NCI-H460 (cell line): ENCODE measurements around the gene JPH3. TPM values are rescaled to one million over a fixed set of nuclear protein-coding genes. Genes with fewer than 3 reads are reported as not detected.
"Not testable (repeated sequence)": the region's sequence is repeated elsewhere in the genome, so short reads cannot be mapped to it uniquely, and the experiment has no call there.

Experiments used
- DNase-seq: peaks from one replicate; pipeline ENCODE4 v3.0.0-alpha.2; 2016; ENCODE audit warnings: low read depth; ENCODE audit errors: extremely low read depth
- total RNA-seq: library from RNA; depleted of rRNA; stranded (reverse); fragments of >200 nt; shearing (Covaris generic); gene quantifications from 2 replicates; pipeline ENCODE4 v1.2.3, GENCODE V29; 2014

The JPH3 gene
- total RNA-seq, 1 experiment from 2014 or later, result 0.67 TPM

- DNase-seq, result no peak
Observed at GRCh38 chr16:87675111-87675719, 72.9 kb downstream of the JPH3 start.

DNA sequence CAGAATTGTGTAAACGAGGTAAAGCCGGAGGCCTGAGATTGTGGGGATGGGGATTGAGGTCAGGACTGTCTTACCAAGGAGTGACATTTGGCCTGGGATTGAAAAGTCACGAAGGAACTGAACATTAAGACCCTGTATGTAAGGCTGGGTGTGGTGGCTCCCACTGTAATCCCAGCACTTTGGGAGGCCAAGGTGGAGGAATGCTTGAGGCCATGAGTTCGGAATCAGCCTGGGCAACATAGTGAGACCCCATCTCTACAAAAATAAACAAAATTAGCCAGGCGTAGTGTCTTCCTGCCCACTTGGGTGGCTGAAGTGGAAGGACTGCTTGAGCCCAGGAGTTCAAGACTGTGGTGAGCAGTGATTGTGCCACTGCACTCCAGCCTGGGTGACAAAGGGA lies 75.5 kb downstream of the JPH3 start:
- DNase-seq, result no peak

DNA sequence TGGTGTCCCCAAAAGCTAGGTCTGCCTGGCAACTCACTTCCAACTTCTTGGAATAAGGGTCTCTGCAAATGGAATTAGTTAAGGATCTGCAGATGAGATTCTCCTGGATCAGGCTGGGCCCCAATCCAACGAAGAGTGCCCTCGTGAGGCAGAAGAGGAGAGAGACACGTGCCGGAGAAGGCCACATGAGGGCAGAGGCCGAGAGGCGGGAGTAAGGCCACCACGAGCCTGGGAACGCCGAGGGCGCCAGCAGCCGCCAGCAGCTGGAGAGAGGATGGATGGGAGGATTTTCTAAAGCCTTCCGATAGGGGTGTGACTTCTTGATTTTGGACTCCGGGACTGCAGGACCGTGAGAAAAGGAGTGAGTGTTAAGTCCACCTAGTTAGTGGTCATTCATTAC lies 76.3 kb downstream of the JPH3 start:
- DNase-seq, result no peak

DNA sequence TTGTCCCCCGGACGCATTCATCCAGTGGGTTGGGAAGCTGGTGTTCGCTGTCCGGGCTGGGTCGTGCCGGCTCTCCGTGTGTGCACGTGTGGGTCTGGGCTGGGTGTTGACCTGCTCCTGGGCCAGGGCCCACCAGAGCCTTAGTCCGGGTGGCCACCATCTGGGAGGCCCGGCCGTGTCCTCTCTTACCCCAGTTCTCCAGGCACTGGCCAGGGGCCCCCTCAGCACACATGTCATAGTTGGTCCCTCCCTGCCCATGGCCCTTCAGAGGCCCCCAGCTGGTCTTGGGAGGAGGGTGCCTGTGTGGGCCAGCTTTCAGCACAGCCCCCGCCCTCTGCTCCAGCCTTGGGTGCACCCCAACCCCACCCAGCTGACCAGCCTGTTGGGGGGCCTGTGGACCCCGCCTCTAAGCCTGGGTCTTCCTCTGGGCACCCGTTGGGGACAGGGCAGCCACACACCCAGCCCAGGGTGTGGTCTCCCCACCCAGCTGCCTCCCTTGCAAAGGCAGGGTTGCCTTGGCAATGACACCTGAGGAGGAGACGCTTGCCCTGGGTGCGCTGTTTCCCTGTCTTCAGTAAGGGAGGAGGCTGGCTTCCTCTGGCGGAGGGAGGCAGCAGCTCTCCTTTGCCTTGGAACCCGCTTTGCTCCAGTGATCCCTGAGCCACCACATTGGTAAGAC lies 77.4 kb downstream of the JPH3 start:
- no peak for DNase-seq

DNA sequence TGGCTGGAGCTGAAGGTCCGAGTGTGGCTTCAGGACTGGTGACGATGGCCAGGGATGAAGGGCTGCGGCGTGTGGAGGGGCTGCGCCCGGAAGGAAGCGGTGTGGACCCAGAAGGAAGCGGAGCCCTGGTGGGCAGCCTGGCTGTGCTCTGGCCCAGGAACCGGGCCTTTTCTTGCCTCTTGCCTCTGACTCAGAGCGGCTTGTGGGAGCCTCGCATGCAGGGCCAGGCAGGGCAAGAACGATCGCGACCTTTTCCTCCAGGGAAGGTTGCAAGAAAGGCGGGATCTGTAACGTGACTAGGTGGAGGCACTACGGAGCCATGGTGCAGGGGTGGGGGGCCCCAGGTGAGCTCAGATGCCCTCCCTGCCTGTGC lies 78.0 kb downstream of the JPH3 start:
- DNase-seq, result no peak

- not testable (repeated sequence) for DNase-seq
Observed at GRCh38 chr16:87681051-87681602, 78.8 kb downstream of the JPH3 start.

GRCh38 chr16:87681981-87682570 lies 79.8 kb downstream of the JPH3 start:
- no peak for DNase-seq

GRCh38 chr16:87682852-87683399 lies 80.6 kb downstream of the JPH3 start:
- no peak for DNase-seq

- DNase-seq, result no peak
Observed at GRCh38 chr16:87684106-87684677, 81.9 kb downstream of the JPH3 start.

GRCh38 chr16:87684711-87685404 lies 82.5 kb downstream of the JPH3 start:
- no peak for DNase-seq

DNA sequence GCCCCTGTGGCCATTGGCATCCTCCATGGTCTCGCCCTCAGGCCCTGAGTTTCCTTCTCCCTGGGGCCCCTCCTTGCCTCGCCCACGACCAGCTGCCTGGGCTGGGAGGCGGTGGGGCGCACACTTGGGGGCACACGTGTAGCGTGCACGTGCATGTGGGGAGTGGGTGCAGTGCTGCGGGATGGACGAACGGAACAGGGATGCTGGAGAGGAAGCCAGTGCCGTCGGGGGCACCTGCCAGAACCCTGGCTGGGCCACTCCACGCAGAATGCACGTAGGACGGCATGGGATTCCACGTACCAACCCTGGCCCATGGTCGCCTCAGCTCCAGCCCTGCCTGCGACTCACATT lies 83.1 kb downstream of the JPH3 start:
- no peak for DNase-seq

DNA sequence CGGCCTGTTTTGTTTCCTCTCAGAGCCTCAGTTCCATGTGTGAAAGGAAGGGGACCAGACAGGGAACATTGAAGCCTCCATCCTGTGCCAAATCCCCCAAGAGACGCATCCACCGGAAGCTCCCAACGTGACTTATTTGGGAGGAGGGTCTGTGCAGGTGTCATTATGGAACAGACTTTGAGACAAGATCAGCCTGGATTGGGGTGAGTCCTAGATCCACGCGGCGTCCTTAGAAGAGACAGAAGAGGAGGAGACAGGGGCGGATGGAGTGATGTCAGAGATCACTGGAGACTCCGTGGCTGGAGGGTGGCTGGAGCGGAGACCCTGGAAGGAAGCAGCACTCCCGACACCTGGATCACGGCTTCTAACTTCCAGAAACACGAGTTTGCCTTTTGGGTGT lies 83.5 kb downstream of the JPH3 start:
- DNase-seq, result no peak

- DNase-seq, result no peak
Observed at GRCh38 chr16:87686697-87687096, 84.4 kb downstream of the JPH3 start.

DNA sequence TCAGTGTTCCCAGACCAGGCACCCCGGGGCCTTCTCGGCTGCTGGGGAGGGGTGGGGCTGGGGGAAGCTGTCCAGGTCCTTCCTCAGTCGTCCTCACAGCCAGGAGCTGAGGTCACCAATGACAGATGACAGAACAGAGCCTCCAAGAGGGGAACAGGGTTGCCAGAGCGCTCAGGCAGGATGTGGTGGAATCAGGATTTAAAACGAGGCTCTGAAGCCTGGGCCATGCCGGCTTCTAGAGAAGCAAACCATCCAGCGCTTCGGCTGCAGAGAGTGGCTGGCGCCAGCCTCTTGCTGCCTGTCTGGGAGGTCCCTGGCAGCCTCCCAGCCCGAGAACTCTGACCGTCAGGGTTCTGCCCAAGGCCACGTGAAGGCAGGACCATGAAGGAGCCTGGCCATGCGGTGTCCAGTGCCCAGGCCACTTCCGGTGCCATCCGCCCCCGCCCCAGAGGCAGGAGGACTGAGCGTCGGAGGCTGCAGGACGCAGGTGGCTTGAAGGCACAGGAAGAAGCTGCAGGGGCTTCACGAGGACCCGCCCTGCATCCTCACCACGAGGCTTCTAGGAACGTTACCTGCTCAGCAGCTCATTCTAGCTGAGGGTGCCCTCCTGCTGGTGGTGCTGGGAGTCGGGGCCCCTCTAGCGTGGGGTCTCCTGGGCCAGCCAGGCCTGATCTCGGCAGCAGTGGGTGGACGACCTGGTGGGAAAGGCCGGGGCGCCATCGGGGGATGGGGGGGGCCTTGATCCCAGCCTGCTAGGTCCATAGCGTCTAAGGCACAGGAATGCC lies 85.0 kb downstream of the JPH3 start:
- DNase-seq, result no peak

DNA sequence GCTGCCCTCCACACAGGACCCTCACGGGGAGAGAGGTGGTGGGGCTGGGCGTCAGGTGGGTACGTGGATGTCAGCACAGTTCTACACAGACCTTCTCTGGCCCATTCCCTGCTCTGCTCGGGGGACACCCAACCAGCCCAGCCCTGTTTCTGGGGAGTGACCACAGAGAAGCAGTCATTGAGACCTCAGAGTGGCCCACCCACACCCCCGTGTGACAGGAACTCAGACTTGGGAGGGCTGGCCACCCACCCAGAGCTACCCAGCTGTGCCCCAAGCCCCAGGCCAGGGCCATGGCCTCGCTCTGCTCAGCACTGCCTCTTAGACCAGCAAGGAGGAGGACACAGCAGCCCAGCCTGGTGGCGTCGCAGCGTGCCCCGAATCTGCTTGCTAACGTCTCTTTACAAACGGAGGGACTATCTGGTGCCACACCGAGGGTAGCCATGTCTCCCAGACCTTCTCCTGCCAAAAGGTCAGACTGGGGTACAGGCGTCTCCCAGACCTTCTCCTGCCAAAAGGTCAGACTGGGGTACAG lies 85.8 kb downstream of the JPH3 start:
- no peak for DNase-seq

- no peak for DNase-seq
Observed at GRCh38 chr16:87688876-87689815, 86.8 kb downstream of the JPH3 start.

GRCh38 chr16:87689956-87690465 lies 87.7 kb downstream of the JPH3 start:
- DNase-seq, result no peak

- DNase-seq, result no peak
Observed at GRCh38 chr16:87690911-87691685, 88.8 kb downstream of the JPH3 start.
